ENCODE measurements around the gene TMCO1.

Gene TMCO1

GRCh38 chr1:165772739-165773138 is 4.1 kb upstream of the TMCO1 start:
- Histone ChIP-seq H3K27me3 (no peaks in the 10 kb centered on the region), H3K27ac (no peak overlapping the region), H3K36me3 (peaks cover 3% of the 10 kb centered on the region), H3K4me3 (ENCODE audit: low read depth in 1 of 2, low read length in 1 of 2) (no peak overlapping the region), H3K9me3 (no peaks in the 10 kb centered on the region), H3K4me1 (ENCODE audit: control insufficient read depth in 1 of 2, insufficient read depth in 1 of 2, low read depth in 1 of 2, low read length in 1 of 2) (peaks cover 16 to 23% of the 10 kb centered on the region in 2 experiments)
- TF ChIP-seq CTCF (IDR thresholded peaks at IDR 0.05) = no peak

GRCh38 chr1:165764277-165764676 is 4.4 kb downstream of the TMCO1 start:
- Histone ChIP-seq H3K4me1 (ENCODE audit: control insufficient read depth in 1 of 2, insufficient read depth in 1 of 2, low read depth in 1 of 2, low read length in 1 of 2) (peaks cover 10 to 15% of the 10 kb centered on the region in 2 experiments), H3K9me3 (no peaks in the 10 kb centered on the region), H3K36me3 (peaks cover 38% of the 10 kb centered on the region), H3K27me3 (no peaks in the 10 kb centered on the region), H3K27ac (no peak overlapping the region), H3K4me3 (ENCODE audit: low read depth in 1 of 2, low read length in 1 of 2) (no peak overlapping the region)
- no peak for TF ChIP-seq CTCF (IDR thresholded peaks at IDR 0.05)

- H3K9me3 ChIP-seq = no peaks in the 10 kb centered on the region
- peaks cover 41% of the 10 kb centered on the region for H3K36me3 ChIP-seq
- H3K27ac ChIP-seq = no peak overlapping the region
- no peaks in the 10 kb centered on the region for H3K27me3 ChIP-seq
- H3K4me1 ChIP-seq (ENCODE audit: control insufficient read depth in 1 of 2, insufficient read depth in 1 of 2, low read depth in 1 of 2, low read length in 1 of 2) = peaks cover 7 to 8% of the 10 kb centered on the region in 2 experiments
- TF ChIP-seq CTCF (IDR thresholded peaks at IDR 0.05) = no peak
- H3K4me3 ChIP-seq (ENCODE audit: low read depth in 1 of 2, low read length in 1 of 2) = no peak overlapping the region
Observed at GRCh38 chr1:165763442-165763841, 5.2 kb downstream of the TMCO1 start.

GRCh38 chr1:165762725-165763124 is 5.9 kb downstream of the TMCO1 start:
- Histone ChIP-seq H3K27ac (no peak overlapping the region), H3K9me3 (no peaks in the 10 kb centered on the region), H3K36me3 (peaks cover 48% of the 10 kb centered on the region), H3K4me1 (ENCODE audit: control insufficient read depth in 1 of 2, insufficient read depth in 1 of 2, low read depth in 1 of 2, low read length in 1 of 2) (peaks cover under 1% of the 10 kb centered on the region in 2 experiments), H3K27me3 (no peaks in the 10 kb centered on the region), H3K4me3 (ENCODE audit: low read depth in 1 of 2, low read length in 1 of 2) (no peak overlapping the region)
- no peak for TF ChIP-seq CTCF (IDR thresholded peaks at IDR 0.05)

- TF ChIP-seq CTCF (IDR thresholded peaks at IDR 0.05) = no peak
- peaks cover 38% of the 10 kb centered on the region for H3K36me3 ChIP-seq
- no peak overlapping the region for H3K4me3 ChIP-seq (ENCODE audit: low read depth in 1 of 2, low read length in 1 of 2)
- no peaks in the 10 kb centered on the region for H3K27me3 ChIP-seq
- H3K27ac ChIP-seq = no peak overlapping the region
- no peaks in the 10 kb centered on the region for H3K4me1 ChIP-seq (ENCODE audit: control insufficient read depth in 1 of 2, insufficient read depth in 1 of 2, low read depth in 1 of 2, low read length in 1 of 2)
- H3K9me3 ChIP-seq = no peaks in the 10 kb centered on the region
Observed at GRCh38 chr1:165759095-165759494, 9.6 kb downstream of the TMCO1 start.

All from neutrophil (primary cell).